HK-2 (cell line): Measurements from ENCODE around the gene SLC16A2.
"Not testable (repeated sequence)": the region's sequence is repeated elsewhere in the genome, so short reads cannot be mapped to it uniquely, and the experiment has no call there.

ENCODE experiments used
- DNase-seq: peaks from one replicate; pipeline ENCODE4 v3.0.0-alpha.2; 2018; ENCODE audit not compliant: unreplicated experiment

SLC16A2 gene

DNA sequence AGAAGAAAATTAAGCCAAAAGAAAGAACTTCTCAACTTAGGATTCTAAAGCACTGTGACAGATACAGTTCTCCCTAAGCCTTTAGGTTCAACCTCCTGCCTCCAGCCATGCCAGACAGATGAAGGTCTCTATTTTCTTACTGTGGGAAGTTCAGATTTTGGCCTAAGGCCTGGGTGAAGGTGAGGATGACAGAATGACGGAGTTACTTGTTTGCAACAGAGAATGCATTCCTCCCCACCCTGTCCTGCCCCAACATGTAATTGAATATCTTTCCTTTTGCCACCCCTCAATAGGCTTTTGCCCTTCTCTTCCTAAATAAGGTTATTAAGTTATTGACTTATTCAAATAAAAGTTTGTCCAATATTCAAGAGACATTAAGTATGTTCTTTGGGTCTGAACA is 25.6 kb downstream of the SLC16A2 start:
- no peak for DNase-seq

DNA sequence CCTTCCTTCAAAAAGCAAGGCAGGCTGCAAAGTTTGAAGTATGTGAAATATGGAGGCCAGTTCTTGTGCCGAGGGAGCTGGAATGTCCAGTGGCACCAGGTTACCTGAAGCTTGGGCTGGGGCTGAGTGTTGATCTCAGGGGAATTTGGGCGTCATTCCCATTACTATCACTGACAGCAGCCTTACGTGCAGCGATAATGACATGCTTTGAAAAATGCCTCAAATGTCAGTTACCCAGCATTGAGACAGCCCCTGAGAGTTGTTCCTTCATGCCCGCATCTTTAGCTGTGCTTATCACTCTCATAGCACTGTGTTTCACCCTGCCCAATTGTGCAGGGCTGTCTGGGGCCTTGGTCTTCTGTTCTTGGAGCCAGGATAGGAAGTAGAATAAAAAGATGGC is 27.4 kb downstream of the SLC16A2 start:
- no peak for DNase-seq

DNA sequence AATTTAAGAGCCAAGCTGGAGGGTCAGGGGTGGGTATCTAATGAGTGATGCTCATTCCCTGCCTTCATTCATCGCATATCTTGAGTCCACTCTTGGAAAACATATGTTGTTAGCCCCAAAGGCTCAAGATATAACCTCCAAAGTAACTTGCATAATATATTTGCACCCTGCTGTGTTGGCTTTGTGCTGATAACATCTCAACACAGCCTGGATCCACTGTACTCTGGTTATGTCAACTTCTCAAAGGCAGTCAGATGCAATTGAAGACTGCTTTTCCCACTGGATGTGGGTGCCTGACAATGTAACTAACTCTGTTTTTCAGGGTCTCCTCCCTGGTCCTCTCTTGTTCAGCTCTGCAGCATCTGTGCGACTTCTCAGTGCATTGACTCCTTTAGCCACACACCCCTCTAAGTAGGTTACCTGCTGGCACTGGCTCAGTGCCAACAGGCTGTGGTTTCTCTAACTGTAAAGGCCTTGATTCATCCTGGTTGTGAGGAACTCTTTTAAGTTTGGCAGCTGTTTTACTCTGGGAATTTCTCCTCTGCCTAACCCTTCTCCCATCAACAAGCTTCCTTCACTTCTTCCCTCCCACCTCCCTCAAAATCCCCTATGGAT is 28.1 kb downstream of the SLC16A2 start:
- DNase-seq = no peak

DNA sequence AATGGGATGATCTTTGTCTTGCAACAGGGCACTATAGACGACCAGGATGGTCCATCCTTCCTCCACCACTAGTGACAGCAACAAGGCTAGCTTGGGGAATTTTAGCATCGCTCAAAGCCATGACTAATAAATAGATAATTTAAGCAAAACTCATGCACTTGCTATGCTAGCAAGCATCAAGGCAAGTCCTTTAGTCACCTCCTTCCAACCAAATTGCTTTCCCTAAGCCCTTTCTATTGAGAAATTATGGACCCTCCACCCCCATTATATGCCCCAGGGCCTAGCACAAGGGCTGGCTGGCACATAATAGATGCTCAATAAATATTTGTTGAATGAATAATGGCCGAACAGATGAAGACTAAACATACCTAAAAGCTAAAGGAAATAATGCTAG is 28.6 kb downstream of the SLC16A2 start:
- no peak for DNase-seq

DNA sequence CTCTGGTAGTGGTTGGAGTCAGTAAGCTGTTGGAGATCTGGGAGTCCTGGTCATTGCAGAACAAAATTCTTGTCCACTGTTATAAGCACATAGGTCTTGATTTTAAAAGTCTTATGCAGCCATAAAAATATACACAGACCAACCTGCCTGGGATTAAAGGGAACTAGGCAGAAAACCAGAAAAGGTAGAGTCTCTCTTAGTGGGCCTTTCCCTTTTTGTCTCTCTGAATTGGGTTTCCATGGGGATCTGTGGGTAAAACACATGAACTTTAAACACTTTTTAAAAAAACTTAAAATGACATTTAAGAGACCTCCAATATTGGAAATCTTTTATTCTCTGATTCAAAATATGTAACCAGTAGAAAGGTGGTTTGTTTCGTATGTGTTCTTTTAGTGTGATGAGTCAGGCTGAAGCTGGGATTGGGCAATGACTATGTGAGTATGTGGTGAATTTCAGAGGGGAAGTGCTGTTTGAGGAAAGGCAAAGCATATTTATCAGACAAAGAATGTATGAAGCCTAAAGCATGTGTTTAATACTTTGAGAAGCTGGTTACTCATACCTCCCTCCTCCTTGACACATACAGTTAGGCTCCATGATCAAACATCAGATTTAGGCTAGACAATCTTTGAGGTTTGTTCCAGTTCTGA is 29.6 kb downstream of the SLC16A2 start:
- no peak for DNase-seq

DNA sequence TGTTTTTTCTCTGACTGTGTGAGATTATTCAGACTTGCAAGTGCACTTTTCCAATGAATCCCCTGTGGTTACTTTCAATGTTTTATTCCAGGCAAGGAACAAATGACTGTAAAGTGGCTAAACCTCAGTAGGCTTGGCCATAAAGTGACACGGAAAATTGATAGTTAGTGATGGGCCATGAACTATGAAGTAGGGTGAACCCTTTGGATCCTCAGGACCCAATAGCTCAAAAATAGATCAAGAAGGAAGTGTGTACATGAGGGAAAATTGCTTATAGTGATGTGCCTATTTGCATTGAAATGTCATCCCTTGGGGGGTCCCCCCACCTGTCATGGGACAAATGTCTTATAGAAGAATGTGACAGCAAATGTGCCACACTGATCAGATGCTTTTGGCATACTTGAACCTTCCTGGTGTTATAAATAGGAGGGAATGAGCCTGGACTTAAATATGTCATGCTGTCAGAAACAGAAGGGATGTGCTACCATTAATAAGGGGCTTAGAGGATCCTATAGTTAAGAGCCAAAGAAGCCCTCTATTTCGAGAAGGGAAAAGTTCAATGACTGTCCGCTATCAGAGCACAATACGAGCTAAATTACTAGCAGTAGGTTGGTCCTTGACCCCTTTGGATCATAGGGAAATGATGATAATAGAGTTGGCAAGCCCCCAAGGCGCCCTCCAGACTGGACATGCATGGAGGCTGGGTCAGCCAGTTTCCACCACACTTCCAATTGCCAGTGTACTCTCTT is 30.3 kb downstream of the SLC16A2 start:
- no peak for DNase-seq

DNA sequence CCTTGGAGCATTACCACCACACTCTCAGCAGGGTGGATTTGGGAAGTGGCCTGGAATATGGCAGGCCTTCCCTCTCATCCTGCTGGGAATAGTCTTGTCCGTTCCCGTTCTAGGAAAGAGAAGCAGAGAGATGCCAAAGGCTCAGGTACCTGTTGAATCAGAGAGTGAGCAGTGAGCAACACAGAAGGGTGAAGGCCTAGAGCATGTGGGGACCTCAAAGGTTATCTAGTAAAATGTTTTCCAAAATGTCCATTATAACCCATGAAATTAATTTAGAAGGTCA is 30.8 kb downstream of the SLC16A2 start:
- DNase-seq = no peak

DNA sequence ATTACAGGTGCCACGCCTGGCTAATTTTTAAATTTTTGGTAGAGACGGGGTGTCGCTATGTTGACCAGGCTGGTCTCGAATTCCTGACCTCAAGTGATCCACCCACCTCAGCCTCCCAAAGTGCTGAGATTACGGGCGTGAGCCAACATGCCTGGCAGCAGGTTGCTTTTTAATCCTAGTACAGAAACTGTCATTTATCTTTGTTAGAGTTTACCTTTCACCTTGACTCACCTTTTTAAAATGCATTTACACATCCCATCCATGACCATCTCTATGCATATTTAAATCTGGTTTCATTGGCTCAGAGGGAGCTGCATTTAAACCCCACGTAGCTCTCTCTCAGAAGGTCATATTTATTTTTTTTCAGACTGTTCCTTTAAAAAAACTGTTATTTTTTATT is 31.9 kb downstream of the SLC16A2 start:
- no peak for DNase-seq

DNA sequence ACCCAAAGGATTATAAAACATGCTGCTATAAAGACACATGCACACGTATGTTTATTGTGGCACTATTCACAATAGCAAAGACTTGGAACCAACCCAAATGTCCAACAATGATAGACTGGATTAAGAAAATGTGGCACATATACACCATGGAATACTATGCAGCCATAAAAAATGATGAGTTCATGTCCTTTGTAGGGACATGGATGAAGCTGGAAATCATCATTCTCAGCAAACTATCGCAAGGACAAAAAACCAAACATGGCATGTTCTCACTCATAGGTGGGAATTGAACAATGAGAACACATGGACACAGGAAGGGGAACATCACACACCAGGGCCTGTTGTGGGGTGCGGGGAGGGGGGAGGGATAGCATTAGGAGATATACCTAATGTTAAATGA is 32.9 kb downstream of the SLC16A2 start:
- not testable (repeated sequence) for DNase-seq

DNA sequence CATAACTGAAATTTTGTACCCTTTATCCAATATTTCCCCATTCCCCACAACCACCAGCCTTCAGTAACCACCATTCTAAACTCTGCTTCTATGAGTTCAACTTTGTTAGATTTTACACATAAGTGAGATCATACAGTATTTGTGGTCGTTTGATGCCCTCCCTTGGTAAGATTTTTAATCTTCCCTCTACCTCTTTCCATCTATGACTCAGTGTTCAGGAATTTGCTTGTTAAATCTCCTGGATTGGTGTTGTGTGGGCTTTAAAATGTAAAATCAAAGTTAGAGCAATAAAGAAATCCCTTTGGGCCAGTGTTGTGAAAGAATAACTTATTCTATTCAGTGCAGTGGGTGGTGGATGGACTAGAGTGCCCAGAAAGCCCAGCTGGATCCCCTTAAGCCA is 37.4 kb downstream of the SLC16A2 start:
- DNase-seq = no peak

DNA sequence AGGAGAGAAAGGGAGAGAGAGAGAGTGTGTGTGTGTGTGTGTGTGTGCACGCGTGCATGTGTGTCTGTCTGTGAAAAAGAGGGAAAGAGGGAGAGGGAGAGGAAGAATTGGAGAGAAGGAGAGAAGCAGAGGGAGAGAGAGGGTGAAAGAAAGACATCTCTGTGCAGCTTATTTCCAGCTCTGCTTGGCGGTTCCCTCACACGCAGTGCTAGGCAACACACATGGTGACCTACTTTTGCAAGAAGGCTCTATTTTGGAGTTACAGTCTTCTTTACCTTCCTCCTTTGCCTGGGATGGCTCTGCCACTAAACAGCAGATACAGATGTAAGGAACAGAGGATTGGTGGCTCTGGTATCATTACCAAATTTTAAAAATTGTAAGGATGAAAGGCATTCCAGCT is 40.1 kb downstream of the SLC16A2 start:
- DNase-seq = no peak

DNA sequence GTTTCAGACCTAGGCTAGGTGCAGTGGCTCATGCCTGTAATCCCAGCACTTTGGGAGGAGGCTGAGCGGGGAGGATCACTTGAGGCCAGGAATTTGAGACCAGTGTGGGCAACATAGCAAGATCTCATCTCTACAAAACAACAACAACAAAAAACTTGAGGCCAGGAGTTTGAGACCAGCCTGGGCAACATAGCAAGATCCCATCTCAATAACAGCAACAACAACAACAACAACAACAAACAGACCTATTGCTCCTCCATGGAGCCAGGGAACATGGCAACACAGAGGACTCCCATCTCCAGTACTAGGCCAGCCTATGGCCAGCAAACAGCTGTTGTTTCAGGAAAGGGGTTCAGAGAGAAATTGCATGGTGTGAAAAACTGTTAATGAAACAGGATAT is 43.4 kb downstream of the SLC16A2 start:
- no peak for DNase-seq

DNA sequence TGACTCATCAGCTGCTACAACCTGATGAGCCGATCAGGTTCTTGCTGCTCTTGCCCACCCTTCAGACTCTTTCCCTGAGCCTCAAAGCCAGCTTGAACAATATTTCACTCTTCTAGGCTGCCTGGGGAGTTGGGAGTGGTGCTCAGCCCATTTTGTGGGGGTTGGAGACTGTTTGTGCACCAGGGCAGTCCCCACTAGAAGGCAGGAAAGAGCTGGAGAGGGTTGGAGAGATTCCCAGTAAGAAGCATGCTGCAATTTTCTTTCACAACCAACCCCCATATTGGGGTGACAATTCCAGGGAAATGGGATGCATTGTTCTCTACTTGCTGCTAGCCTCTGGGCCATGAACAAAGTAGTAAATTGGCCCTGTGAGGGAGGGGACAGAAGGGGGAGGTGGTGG is 44.1 kb downstream of the SLC16A2 start:
- DNase-seq = no peak

DNA sequence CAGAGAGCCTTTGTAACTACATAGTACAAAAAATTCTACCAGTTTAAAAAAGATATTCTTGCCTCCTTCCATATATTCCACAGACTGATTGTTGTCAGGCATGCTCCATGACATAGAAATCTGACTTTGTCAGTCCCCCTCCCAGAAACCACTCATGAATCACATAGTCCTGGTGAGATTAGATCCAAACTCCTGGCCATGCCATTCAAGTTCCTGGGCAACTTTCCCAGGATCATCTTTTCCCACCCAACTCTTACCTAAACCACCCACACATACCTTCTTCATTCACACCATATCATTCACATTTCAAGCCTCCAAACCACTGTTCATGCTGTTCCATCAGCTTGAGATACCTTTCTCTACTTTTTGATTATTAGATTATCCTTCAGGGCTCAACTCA is 46.4 kb downstream of the SLC16A2 start:
- no peak for DNase-seq

DNA sequence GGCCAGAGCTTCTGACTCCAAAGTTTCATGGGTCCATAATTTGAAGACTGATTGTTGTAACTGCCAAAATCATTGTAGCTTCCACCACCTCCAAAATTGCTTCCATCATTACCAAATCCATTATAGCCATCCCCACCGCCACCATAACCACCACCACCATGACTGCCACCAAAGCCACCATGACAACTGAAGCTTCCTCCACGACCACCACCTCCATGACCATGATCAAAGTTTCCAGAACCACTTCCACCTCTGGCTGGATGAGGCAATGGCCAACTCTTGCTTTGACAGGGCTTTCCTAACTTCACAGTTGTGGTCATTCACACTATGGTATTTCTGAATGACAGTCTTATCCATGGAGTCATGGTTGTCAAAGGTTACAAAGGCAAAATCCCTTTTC is 51.8 kb downstream of the SLC16A2 start:
- DNase-seq = not testable (repeated sequence)

DNA sequence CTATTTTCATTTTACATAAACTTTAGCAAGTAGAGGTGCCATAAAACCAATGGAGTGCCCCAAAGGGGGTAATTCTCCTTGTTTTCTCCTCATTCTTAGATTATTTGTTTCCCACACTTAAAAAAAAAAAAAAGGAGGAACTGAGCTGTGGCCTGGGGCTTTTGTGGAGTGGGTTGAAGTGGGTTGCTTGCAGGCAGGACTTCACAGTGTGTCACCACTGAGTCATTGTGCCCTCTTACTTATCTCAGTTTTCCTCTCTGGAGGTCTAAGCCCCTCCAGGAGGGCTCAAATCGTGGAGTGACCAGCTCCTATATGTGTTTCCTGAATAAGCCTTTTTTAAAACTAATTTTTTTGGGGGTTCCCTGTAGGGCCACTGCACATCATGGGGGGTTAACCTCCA is 69.0 kb downstream of the SLC16A2 start:
- no peak for DNase-seq

DNA sequence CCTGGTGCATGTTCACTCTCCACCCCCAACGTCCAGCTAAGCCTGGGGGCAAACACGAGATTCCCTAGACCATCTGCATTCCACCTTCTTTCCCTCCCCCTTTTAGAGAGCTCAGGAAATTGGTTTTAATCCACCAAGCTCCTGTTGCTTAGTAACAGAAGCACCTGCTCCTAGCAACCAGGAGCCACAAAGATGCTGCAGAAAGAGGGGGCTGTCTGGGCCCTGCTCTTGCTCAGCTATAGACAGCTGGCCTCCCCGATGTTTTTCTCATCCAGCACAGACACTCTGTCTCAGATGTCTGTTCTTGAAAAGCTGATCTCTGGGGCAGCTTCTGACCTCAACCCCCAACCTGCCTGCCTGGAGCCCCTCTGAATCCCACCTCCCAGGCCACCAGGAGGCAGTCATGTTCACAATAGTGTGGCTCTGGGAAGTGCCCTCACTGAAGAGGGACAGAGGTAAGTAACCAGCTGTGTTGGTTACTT is 71.5 kb downstream of the SLC16A2 start:
- DNase-seq = no peak

DNA sequence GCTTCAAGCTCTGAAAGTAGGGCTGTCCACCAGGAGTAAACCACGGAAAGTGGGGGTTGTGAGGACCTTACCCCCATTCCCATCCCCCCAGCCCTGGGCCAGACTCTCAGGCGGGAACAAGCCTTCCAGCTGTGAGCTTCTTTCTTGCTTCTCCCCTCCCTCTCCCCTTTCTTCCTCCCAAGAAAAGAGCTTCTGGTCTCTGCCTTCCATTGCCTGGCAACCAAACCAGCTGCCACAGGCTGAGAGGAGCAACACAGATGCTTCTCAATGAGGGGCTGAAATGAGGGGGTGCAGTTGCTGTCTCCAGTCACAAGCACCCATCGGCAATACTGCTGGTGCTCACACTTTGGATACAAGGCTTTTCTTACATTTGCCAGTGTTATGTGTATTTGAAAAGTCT is 72.5 kb downstream of the SLC16A2 start:
- no peak for DNase-seq

DNA sequence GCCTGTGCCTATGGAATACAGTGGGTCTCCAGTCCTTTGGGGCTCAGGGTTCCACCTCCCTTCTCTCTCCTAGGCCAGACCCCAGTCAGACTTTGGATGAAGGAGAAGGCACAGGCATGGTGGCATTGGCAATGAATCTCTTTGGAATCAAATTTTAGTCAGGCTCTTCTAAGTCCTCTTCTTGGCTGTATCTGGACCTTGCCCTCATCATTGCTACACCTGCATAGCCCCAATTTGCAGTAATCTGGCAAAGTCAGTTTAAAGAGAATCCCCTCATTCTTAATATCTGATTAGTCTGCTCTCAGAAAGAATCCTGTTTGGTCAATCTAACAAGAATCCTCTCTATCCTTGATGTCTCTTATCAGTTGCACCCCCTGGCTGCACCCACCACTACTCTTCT is 77.6 kb downstream of the SLC16A2 start:
- no peak for DNase-seq

DNA sequence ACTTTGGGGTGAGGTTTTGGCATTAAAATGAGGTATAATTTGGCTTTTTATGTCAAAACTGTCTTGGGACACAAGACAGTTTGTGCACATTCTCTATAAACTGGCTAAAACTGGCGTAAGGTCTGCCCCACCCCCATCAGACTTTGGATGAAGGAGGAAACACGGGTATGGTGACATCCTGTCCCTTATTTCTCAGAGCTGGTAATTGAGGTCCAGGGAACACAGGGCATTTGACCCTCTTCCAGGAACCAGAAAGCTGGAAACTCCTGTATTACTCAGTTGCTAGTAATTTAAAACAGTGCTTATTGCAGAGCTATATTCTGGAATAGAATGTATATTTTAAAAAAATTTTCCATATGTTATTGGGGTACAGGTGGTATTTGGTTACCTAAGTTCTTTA is 78.8 kb downstream of the SLC16A2 start:
- DNase-seq = no peak

DNA sequence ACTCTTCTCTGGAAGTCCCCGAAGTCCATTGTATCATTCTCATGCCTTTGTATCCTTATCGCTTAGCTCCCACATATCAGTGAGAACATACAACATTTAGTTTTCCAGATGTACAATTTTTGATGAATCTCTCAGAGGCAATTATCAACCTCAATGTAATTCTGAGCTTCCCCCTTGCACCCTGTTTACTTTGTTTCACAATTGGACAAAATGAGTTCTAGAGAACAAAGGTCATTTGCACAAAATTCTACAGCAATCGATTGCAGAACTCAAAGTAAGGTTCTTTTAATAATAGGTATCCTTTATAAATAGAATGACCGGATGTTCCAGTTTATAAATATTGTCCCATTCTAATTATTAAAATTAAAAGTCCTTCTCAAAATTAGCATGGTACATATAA is 79.3 kb downstream of the SLC16A2 start:
- DNase-seq = no peak

DNA sequence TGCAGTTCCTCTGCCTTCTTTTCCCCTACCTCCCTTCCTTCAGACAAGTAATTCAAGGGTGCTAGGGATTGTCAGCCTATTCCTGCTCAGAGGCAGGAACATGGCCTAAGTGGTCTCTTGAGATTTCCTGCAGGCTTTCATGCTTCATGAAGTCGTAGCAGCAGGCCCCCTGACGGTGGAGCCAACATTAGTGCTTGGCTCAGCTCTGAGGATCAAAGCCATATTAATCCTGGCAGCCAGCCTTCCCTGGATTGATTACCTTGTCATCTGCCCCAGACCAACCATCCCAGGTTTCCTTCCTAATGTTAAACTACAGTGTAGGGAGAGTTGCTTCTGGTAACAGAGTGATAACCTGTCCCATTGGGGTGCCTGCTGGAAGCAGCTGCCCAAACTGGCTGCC is 84.1 kb downstream of the SLC16A2 start:
- no peak for DNase-seq

DNA sequence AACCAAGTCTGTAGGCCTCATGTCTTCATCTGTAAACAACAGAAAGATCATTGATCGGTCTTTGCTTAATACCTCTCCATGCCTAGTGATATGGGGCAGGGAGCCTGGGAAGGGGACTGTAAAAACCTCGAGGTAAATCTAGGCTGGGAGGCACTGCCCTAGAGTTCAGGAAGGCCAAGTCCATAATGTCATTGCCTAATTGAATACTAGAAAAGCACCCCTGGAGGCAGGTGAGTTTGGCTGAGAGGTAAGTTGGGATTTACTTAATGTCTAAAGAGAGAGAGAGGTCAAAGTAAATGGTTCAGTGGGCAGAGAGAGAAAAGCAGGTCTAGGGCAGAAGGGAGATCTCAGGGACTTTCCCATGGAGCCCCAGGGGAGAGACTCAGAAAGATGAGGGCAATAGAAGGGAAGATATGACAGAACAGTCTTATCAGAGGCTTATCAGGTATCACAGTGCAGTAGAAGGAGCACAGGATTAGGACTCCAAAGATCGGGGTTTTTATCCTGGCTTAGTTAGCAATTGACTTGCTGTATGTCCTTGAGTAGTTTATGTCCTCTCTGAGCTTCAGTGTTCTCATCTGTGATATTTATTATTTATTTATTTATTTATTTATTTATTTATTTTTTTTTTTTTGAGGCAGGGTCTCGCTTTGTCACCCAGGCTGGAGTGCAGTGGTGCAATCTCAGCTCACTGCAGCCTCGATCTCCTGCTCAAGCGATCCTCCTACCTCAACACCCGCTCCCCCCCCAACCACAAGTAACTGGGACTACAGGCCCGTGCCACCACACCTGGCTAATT is 85.2 kb downstream of the SLC16A2 start:
- DNase-seq = no peak
